ENCODE results near the gene APBA2.

APBA2 gene

DNA sequence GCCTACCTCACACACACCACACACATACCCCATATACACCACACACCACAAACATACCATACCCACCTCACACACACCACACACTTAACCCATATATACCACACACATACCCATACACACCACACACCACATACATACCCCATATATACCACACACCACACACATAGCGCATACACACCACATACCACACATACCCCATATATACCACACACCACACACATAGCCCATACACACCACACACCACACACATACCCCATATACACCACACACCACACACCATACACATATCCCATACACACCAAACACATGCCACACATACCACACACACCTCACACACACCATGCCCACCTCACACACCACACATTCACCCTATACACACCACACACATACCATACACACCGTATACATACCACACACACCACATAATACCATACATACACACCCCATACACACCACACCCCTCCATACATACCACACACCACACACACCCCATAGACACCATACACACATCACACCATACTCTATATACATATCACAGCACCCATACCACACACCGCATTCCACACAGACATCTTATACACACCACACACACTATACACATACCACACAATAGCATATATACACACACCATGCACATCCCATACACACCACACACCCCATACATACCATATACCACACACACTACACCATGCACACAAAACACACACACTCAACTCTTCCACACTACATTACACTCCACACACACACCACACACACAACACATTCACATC is 29.5 kb downstream of the APBA2 start:
- DNase-seq (ENCODE audit: low spot score): no peak

DNA sequence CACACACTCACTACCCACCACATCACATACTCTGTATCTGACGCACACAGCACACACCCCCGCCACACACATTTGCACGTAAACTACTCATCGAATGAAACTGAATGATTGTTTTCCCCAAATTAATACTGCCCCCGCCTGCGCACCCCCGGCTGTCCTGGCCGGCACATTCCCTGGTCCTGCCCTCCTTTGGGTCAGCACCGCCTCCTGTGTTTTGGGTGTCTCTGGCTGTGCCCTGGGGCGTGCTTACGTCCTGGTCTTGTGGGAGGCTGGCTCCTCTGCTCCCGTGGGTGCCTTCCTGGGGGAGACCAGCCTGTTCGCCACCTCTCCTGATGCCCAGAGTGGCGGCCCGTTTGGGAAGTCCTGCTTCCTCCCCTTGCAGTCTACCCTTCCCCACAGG is 30.2 kb downstream of the APBA2 start:
- no peak for DNase-seq (ENCODE audit: low spot score)

DNA sequence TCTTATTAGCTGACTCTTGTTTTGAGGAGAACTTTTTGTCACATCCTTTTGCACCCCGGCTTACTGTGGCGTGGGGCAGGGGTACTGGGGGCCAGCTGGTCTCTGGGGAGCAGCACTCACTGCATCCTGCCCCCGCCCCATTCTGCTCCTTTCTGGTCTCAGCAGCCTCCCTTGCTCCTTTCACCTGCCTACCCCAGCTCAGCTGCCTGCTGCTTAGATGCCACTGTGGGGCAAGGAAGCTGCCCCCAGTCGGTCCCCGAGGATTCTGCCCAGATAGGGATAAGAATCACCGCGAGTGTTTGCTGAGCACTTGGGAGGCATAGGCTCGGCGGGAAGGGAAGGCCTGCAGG is 32.0 kb downstream of the APBA2 start:
- no peak for DNase-seq (ENCODE audit: low spot score)

DNA sequence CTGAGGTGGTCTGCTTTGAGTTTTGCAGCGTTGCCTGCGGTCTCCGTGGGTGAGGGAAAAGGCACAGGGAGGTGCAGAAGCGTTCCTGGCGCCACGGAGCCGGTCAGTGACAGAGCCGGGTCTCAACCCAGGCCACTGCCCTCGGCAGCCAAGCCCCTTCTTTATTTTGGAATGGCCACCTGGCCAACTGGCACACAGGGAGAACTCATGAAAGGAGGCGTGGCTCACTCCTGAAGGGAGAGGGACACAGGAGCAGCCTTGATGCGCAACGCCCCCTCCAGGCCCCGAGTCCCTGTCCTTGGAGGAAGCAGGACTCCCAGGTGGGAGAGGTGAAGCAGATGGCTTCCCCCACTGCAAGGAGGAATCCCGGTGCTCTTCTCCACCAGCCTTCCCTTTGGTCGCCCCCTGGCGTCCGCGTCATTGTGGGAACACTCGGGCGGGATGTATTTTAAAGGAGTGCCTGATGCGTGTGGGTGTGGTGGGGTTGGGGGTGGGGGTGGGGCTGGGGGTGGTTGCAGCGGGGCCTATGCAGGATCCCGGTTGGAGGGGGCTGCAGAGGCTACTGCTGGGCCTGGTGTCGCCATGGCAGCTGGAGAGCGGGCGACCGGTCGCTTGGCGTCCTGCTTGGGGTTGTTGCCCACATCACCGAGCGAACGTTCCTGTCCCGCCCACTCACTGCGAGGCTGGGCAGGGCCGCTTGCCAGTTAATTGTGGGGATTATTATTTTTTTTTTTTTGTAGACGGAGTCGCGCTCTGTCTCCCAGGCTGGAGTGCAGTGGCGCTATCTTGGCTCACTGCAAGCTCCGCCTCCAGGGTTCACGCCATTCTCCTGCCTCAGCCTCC is 32.6 kb downstream of the APBA2 start:
- peak; percentile 84 for DNase-seq (ENCODE audit: low spot score)

DNA sequence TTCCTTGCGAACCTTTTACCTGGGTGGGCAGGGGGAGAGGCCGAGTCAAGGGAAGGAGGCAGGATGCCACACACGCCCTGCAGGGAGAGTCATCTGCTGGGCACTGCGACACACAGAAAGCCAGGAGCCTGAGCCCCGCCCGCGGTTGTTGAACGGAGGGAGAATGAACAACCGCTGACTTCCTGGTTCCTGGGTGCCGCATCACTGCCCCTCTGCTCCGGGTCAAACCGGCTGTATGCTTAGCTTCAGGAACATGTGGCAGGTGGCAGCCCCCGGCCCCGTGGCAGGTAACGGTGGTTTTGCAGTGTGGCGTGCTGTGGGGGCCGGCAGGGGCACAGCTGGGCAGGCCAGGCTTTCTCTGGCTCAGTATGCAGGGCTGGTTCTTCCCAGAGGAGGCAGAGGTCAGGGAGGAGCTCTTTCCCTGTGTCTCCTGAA is 33.4 kb downstream of the APBA2 start:
- DNase-seq (ENCODE audit: low spot score): no peak

DNA sequence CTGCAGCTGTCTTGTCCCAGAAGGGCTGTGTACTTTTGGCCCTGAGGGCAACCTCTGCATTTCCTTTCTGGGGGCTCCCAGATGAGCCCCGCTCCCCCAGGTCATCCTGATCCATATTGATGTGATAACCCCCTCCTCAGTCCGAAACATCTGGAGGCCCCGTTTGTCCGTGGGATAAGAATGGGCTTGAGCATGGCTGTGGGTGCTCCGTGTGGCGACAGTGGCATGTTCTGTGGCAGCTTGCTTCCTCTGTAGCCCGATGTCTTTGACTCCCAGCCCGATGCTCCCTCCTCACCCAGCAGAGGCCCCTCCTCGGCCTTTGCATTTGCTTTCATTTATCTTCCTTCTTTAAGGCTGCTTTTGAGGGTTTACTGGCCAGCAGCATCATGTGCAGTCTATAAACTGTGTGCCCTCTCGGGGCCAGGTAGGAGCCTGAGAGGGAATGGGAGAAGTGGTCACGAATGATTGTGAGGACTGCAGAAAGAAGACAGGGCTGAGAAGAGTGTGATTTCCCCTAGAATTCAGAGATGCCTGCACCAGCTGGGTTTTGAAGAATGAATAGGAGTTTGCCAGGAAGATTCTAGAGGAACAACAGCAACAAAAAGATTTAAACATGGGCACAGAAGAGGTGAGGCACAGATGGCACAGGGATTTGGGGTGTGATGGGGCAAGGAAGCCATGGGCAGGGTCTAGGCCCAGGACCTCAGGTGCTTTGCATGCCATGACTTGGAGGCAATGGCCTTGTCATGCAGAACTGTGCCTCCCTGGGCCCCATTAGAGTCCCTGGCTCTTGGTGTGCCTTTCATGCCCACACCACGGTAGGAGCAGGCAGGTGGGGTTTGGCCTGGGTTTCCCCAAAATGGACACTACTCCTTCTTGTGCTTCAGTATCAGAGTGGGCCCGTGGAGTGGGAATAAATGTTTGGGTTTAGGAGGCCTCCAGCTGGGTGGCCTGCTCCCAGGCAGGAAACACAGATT is 34.2 kb downstream of the APBA2 start:
- no peak for DNase-seq (ENCODE audit: low spot score)

DNA sequence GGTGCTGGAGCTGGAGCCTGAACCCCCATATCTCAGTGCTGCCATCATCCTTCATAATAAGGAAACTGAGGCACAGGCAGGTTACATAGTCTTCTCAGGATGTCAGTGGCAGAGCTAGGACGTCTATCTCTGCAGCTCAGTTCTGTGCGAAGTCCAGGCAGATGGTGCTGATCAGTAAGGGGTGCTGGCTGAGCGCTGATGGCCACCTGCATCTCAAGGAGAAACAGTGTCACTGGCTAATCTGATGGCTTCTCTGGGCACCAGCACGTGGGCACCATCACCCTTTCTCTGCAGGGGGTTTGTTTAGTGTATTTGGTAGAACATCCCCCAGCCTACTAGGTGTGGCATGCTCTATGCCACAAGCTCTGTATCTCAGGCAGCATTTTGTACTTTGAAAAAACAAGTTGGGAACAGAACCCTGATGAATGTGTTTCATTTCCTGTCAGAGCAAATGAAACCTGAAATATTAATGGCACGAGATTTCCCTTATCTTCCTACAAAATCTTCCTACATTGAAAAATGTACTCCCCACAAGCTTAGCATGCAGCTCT is 35.1 kb downstream of the APBA2 start:
- no peak for DNase-seq (ENCODE audit: low spot score)

DNA sequence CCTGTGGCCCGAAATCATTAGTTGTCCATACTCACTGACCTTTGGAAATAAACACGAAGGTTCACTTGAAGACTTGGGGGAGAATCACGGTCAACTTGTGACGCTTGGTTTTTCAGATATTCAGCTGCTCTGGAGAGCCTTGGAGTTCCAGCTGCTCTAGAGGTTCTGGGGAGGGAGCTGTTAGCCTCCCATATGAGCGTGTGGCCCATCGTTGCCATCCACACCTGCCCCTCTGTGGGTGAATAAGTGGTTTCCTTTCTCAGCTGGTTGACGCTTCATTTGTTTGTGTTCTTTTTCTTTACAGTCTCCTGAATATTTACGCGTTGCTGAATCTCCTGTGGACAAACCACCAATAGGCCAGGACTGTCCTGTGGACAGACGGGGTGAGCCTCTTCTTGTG is 35.6 kb downstream of the APBA2 start:
- no peak for DNase-seq (ENCODE audit: low spot score)

DNA sequence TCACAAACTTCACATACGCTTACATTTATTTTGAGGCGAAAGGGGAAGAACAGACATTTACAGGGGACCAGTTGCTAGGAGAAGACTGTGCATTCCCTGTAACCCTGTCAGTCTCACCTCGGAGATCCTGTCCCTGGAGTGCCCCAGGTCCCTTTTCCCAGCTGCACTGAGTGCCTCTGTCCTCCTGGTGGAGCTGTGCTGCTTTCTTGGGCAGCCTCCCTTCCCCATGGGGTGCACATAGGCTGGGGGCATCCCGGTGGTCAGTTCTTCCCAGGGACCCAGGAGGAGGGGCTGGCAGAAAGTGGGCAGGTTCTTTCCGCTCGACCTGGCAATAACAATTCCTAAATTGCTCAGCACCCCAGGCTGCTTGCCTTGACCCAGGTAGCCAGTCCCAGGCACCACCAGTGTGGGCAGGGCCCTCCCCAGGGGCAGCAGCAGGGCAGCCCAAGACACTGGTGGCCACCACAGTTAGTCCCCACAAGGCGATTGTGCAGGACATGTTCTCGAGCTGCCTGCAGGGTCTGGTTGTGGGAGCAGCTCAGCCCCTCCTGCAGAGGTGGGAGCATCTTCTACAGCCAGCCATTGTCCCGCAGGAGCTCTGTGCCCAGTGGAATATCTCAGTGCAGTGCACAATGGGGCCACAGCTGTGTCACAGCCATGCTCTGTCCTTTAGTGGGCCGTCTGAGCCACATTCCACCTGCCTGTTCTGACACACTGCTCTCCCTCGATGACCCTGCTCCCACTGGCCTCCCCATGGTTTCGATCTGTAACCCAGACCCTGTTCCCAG is 36.3 kb downstream of the APBA2 start:
- peak; percentile 75 for DNase-seq (ENCODE audit: low spot score)

DNA sequence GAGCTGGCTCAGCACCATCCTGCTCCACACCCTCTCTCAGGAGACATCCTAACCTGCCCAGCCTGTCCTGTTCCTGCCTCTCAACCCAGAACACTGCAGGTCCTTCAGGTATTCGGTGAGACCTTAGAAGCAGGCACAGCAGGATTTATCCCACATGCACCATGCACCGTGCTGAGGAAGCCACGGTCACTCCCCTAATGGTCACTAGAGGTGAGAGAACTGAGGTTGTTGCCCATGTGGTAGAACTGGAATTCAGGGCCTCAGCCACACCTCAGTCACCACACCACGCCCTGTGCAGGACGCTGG is 36.9 kb downstream of the APBA2 start:
- DNase-seq (ENCODE audit: low spot score): no peak

DNA sequence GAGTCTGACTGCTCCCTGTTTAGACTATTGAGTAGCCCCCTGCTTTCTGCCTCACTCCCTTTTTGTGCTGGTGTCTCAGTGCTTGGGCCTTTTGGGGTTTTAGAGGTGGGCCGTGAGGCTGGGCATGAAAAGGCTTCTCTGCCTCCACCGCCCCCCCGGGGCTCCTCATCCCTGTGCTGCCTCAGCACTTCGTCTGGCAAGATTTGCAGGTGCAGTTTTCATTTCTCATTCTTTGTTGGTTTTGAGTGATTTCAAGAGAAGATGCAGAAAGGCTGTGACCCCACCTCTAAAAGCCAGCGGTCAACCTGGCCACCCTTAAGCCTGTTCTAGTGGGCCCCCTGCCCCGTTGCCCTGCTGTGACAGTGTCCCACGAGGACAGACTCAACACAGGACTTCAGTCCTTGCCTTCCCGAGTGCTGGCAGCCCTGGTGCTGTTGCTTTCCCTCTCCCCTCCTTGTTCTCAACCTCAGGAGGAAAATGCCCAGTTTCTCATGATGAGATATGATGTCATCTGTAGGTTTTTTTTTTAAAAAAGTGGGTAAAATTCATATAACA is 38.0 kb downstream of the APBA2 start:
- no peak for DNase-seq (ENCODE audit: low spot score)

DNA sequence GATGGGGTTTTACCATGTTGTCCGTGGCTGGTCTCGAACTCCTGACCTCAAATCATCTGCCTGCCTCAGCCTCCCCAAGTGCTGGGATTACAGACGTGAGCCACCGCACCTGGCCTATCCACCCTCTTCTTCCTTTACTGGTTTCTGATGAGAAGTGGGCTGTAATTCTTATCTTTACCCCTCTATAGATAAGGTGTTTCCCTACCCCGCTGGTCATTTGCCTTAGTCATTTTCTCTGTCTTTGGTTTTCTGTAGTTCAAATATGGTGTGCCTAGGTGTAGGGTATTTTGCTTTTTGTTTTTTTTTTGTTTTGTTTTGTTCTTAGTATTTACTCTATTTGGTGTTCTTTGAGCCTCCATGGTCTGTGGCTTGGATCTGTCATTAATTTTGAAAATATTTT is 41.3 kb downstream of the APBA2 start:
- DNase-seq (ENCODE audit: low spot score): no peak

DNA sequence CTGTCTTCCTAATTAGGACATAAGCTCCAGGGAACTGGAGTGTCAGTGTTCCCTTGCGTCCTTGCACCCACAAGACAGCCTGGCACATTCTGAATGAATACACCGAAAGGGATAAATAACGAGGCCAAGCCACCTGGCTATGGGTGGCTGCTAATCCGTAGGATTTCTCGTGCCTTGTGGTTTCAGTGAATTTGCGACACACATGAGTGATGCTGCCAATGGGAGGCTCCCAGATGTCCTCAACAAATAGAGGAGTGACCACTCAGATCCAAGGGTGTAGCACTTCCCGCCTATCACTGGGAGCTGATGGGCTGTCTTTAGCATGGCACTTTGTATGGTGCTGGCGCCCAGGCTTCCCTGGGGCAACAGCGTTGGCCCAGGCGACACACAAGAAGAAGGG is 43.4 kb downstream of the APBA2 start:
- DNase-seq (ENCODE audit: low spot score): no peak

DNA sequence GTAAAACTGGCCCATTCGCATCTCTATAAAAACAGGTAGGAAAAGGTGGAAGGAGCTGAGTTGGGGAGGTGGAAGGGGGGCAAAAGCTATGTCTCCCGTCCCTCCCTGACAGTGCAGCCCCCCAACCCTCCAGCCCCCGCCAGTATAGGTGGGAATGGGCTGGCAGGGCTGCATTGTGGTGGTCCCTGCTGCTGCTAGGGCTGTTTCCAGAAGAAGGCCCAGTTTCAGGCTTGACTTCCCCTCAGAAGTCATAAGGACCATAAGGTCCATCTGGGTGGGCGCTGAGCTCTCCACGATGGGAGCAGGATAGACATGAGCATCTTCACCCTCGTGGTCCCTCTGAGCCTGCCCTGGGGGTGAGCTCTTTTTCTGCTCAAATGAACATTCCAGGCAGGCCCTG is 44.2 kb downstream of the APBA2 start:
- DNase-seq (ENCODE audit: low spot score): no peak

DNA sequence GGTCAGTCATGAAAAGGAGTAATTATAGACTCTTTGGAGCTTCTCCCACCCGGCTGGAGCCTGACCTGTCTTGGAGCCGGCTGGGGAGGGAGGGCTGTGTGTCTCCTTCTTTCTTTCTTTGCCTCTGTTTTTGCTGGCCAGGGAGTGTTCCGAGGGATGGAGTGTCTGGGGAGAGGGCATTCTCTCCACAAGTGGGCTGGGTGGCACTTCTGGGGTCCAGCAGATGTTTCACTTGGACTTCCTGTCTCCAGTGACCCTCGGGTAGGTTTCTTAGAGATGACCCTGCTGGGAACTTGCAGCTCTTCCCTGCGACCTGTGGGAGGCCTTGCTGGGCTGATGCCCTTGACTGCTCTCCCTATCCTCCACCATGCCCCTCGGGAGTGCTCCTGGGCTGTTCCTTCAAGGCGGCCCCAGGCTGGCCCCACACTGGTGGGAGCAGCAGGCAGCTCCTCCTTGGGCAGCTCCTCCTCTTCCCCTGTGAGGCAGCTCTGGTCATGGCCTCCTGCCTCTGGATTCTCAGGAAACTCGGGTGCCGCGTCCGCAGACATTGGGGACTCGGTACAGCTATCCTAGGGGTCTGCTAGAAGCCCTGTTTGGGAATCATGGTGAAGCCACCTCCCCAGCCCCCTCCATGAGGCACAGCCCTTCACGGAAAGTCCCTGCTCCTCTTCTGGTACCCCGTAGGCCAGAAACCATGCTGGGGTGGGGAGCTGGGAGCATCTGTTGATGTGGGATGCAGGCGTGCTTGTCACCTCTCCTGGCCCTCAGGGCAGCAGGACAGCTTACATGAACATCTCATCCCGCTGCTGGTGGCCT is 44.9 kb downstream of the APBA2 start:
- no peak for DNase-seq (ENCODE audit: low spot score)

DNA sequence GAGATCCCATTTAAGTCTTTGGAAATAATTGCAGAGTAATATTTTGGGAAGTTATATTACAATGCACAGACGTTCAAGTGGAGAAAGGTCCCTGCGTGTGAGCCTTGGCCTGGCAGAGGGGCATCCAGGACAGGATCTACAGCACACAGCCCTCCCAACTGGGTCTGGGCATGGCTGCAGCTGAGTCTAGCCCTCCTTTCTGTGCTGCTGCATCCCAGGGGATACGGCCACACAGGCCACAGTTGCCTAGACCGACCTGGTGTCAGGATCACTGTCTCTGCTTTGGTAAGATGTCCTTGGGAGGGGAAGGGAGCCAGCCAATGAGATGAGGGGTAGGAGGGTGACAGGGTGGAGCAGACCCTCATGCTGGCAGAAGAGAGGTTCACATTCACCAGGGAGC is 46.1 kb downstream of the APBA2 start:
- DNase-seq (ENCODE audit: low spot score): no peak

DNA sequence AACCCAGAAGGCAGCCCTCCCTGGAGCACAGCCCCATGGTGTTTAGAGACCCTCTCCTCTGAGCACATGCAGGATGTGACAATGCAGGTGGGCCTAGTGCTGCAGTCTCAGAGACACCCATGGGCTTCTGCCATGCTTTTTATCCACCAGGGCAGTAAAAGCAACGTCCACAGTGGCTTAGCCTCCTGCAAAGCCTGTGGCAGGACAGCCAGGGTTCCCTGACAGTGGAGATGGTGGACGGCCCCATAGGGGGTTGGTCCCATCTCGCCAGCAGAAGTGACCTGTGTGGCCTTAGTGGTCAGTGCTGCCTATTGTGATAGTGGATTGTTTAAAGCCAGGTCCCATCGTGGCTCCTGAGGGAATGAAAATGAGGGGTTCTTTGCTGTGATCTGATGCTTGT is 46.6 kb downstream of the APBA2 start:
- no peak for DNase-seq (ENCODE audit: low spot score)

DNA sequence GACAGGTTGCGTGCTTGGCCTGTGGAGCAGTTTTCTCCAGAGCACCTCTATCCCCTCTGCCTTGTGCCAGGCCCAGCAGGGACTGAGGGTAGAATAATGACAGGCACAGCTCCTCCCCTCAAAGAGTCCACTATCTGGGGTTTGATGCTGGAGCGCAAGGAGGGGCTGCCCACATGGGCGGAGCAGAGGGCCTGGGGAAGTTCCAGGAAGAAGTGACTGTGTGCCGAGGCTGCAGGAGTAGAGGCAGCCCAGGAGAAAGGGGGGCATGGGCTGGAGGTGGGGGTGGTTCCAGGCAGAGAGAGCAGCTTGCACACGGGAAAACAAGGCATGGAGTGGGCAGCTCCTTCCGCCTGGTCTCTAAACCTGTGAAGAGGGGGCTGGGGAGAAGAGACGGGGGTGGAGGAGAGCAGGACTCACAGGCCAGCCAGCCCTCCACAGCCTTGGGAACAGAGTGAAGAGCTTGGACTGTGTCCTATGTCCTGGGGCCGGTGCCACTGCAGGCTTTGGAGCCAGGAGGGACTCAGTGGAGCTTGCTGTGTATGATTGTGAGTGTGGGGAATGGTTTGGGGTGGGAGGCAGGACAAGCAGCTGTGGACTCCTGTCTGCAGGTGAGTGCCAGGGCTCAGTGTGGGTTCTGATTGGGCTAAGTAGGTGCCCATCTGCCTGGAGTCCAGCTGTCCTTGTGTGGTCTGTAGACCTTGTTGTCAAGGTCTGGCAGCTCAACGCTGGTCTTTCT is 48.1 kb downstream of the APBA2 start:
- DNase-seq (ENCODE audit: low spot score): peak; percentile 49

DNA sequence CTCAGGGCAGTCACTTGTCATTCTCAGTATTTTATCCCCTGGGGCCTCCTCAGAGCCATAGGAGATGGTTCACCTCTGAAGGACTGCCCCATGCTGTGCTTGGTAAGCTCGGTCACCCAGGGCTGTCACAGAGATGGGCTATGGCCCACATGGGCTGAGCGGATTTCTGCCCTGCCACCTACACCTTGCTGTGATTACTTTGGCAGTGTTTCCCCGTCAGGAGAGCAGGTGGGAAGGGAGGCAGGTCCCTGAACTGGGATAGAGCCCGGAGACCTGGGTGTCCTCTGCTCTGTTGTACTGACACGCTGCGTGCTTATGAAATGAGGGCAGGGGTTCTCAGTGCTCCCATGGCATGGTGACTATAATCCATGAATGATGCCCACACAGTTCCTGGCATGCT is 48.9 kb downstream of the APBA2 start:
- no peak for DNase-seq (ENCODE audit: low spot score)

DNA sequence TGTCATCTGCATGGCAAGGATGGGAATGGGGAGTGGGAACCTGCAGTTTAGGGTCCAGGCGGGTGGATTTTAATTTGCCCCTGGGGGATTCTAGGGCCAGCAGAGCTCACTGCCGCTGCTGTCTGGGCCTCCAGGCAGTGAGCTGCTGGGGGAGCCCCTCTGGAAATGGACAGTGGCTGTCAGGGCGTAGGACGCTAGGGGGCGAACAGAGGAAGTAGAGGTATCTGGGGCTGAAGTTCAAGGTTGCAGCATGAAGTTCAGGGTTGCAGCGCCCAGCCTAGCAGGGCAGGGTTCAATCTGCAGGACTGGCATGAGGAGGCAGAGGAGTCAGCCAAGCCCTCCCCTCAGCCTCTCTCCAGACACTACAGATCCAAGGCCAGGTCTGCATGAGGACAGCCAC is 49.5 kb downstream of the APBA2 start:
- peak; percentile 80 for DNase-seq (ENCODE audit: low spot score)

Data from iPS-NIHi11 (cell line).